Caco-2 (cell line): ENCODE results near the gene ZFHX3. TPM values are rescaled to one million over a fixed set of nuclear protein-coding genes. Genes with fewer than 3 reads are reported as not detected.

Source experiments
- BruUV-seq: library from RNA; stranded (reverse); fragments of 400-500 nt; replicated peaks from 2 replicates; lab custom pipeline; 2021; lab: Mats Ljungman, UMichigan
- CTCF ChIA-PET: fragments of 300-600 bp; sonication (Branson Sonifier 250); formaldehyde crosslinking; loops from one replicate; lab custom pipeline; 2022; ENCODE audit warnings: antibody characterized with exemption; lab: Charles Lee
- POLR2A ChIA-PET: fragments of 300-600 bp; sonication (Branson Sonifier 250); formaldehyde crosslinking; loops from one replicate; lab custom pipeline; 2022; ENCODE audit warnings: antibody characterized with exemption; lab: Charles Lee
- DNase-seq, 2 experiments: peaks; one replicate each; pipeline versions ENCODE4 v3.0.0 to v3.0.0-alpha.2; 2020 to 2022
- H3K27me3 ChIP-seq: replicated peaks from 2 replicates; pipeline ENCODE4 v1.6.0; 2011; ENCODE audit warnings: low read length; ENCODE audit not compliant: control insufficient read depth, insufficient read depth
- H3K36me3 ChIP-seq: 2 replicates; pipeline ENCODE4 v1.5.1; 2011; ENCODE audit warnings: low read length; ENCODE audit not compliant: control insufficient read depth, insufficient read depth
- H3K4me1 ChIP-seq: fragments of 250-450 bp; sonication (Bioruptor Pico); 2 replicates; pipeline ENCODE4 v1.5.1; 2020; ENCODE audit warnings: mild to moderate bottlenecking
- H3K4me3 ChIP-seq: 2 replicates; pipeline ENCODE4 v1.5.1; 2011; ENCODE audit warnings: low read depth, mild to moderate bottlenecking, control low read depth, low read length
- H3K9me3 ChIP-seq: fragments of 250-450 bp; sonication (Bioruptor Pico); 2 replicates; pipeline ENCODE4 v1.5.1; 2020; ENCODE audit warnings: mild to moderate bottlenecking, moderate library complexity
- H3K27ac Mint-ChIP-seq: one replicate; pipeline ENCODE4 v1.8.0; 2022; ENCODE audit warnings: mixed read lengths; ENCODE audit not compliant: unreplicated experiment
- H3K27me3 Mint-ChIP-seq: one replicate; pipeline ENCODE4 v1.8.0; 2022; ENCODE audit warnings: mixed read lengths; ENCODE audit not compliant: insufficient read depth, unreplicated experiment
- H3K36me3 Mint-ChIP-seq: one replicate; pipeline ENCODE4 v1.8.0; 2022; ENCODE audit warnings: mild to moderate bottlenecking, mixed read lengths; ENCODE audit not compliant: insufficient read depth, unreplicated experiment
- H3K4me1 Mint-ChIP-seq: one replicate; pipeline ENCODE4 v1.8.0; 2022; ENCODE audit warnings: low read depth, mixed read lengths; ENCODE audit not compliant: unreplicated experiment
- H3K4me3 Mint-ChIP-seq: one replicate; pipeline ENCODE4 v1.8.0; 2022; ENCODE audit warnings: mild to moderate bottlenecking, moderate library complexity, mixed read lengths; ENCODE audit not compliant: unreplicated experiment
- H3K9me3 Mint-ChIP-seq: one replicate; pipeline ENCODE4 v1.8.0; 2022; ENCODE audit warnings: mixed read lengths; ENCODE audit not compliant: unreplicated experiment
- CTCF ChIP-seq, 2 experiments: fragments of 200-600 bp in 1 of 2; IDR thresholded peaks; 1 replicate in 1 of 2; 2 replicates in 1 of 2; pipeline versions ENCODE4 v1.5.1 to v1.8.0; 2011 to 2022; ENCODE audit warnings: antibody characterized with exemption in 1 of 2, control low read depth in 1 of 2, inconsistent platforms in 1 of 2, low read depth in 1 of 2, low read length in 1 of 2, mild to moderate bottlenecking in 1 of 2, moderate library complexity in 1 of 2; ENCODE audit not compliant: insufficient read depth in 1 of 2, severe bottlenecking in 1 of 2, unreplicated experiment in 1 of 2
- intact Hi-C: fragments of 100-400 bp; cut with micrococcal nuclease; formaldehyde crosslinking; loops from one replicate; pipeline ENCODE4 v1.10.0; 2022; ENCODE audit not compliant: unreplicated experiment
- total RNA-seq: library from RNA; stranded (reverse); gene quantifications from 2 replicates; pipeline ENCODE4 v1.2.3, GENCODE V29; 2022

Gene ZFHX3
- total RNA-seq, 1 experiment from 2014 or later = 39.9 TPM

DNA sequence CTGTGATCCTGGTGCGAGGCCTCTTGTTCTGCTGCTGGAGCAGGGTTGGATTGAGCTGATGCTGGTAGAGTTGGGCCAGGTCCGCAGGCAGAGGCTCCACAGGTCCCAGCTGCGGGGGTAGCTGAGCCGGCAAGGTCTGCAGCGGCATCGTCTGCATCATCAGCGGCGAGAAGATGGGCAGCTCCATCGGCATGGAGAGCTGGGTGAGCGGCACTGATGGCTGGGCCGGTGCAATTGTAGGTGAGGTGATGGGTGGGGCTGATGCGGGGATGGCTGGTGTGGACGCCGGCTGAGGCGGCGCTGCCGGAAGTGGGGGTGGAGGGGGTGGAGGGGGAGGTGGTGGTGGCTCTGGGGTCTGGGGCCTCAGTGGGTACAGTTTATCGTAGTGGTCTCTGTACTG is 251.7 kb downstream of the ZFHX3 start:
- intact Hi-C loops = no loop called here
- H3K36me3 Mint-ChIP-seq = peaks cover 64% of the 10 kb centered on the region
- POLR2A ChIA-PET = no interaction called here
- no peak overlapping the region for H3K27ac Mint-ChIP-seq
- no peaks in the 10 kb centered on the region for H3K27me3 Mint-ChIP-seq
- Histone ChIP-seq H3K27me3 (no peaks in the 10 kb centered on the region), H3K36me3 (peaks cover 2% of the 10 kb centered on the region), H3K4me3 (no peak overlapping the region), H3K4me1 (no peaks in the 10 kb centered on the region), H3K9me3 (no peaks in the 10 kb centered on the region)
- TF ChIP-seq CTCF (IDR thresholded peaks at IDR 0.05; ENCODE audit: insufficient read depth in 1 of 2, low read depth in 1 of 2, low read length in 1 of 2, severe bottlenecking in 1 of 2, unreplicated experiment in 1 of 2) = no peak
- CTCF ChIA-PET = no interaction called here
- H3K4me1 Mint-ChIP-seq = no peaks in the 10 kb centered on the region
- no peak overlapping the region for H3K4me3 Mint-ChIP-seq
- BruUV-seq = no TSS peak
- DNase-seq = no peak
- no peaks in the 10 kb centered on the region for H3K9me3 Mint-ChIP-seq

GRCh38 chr16:72794986-72795385 is 252.9 kb downstream of the ZFHX3 start:
- no peaks in the 10 kb centered on the region for H3K27me3 ChIP-seq
- Mint-ChIP-seq H3K36me3 (peaks cover 59% of the 10 kb centered on the region), H3K4me3 (no peak overlapping the region), H3K27ac (no peak overlapping the region), H3K9me3 (no peaks in the 10 kb centered on the region), H3K4me1 (no peaks in the 10 kb centered on the region), H3K27me3 (no peaks in the 10 kb centered on the region)
- intact Hi-C loops = no loop called here
- no peak for DNase-seq
- H3K4me1 ChIP-seq = no peaks in the 10 kb centered on the region
- no peaks in the 10 kb centered on the region for H3K9me3 ChIP-seq
- POLR2A ChIA-PET = interaction anchor here (0.7 kb wide), 1 partner anchor 9 kb away, joined by 7 read pairs; no protein-coding TSS in a partner anchor
- H3K36me3 ChIP-seq = peaks cover 2% of the 10 kb centered on the region
- BruUV-seq = no TSS peak
- no peak overlapping the region for H3K4me3 ChIP-seq
- CTCF ChIA-PET = interaction anchor here (1.2 kb wide), 1 partner anchor 37 kb away, joined by 3 read pairs; no protein-coding TSS in a partner anchor
- TF ChIP-seq CTCF (IDR thresholded peaks at IDR 0.05; ENCODE audit: insufficient read depth in 1 of 2, low read depth in 1 of 2, low read length in 1 of 2, severe bottlenecking in 1 of 2, unreplicated experiment in 1 of 2) = no peak

DNA sequence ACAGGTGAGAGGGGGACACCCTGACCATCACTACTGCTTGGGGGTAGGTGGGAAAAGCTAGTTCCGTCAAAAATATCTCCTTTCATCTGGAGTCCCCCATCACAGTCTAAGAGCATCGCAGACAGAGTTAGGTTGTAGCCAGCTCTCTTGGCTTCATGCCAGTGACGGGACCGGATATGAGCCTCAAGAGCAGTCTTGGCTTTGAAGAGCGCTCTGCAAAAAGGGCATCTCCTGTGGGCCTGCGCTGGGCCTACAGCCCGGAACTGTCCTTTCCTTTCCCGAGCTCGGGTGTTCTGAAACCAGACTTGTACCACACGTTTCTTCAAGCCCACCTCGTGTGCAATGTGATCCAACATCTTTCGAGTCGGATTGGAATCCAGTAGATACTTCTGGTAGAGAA is 253.6 kb downstream of the ZFHX3 start:
- no peak overlapping the region for H3K27ac Mint-ChIP-seq
- H3K36me3 Mint-ChIP-seq = peaks cover 52% of the 10 kb centered on the region
- BruUV-seq = no TSS peak
- no peak overlapping the region for H3K4me3 Mint-ChIP-seq
- no peaks in the 10 kb centered on the region for H3K4me1 ChIP-seq
- no peaks in the 10 kb centered on the region for H3K27me3 ChIP-seq
- no peaks in the 10 kb centered on the region for H3K9me3 ChIP-seq
- no peak for TF ChIP-seq CTCF (IDR thresholded peaks at IDR 0.05; ENCODE audit: insufficient read depth in 1 of 2, low read depth in 1 of 2, low read length in 1 of 2, severe bottlenecking in 1 of 2, unreplicated experiment in 1 of 2)
- H3K36me3 ChIP-seq = peaks cover 6% of the 10 kb centered on the region
- POLR2A ChIA-PET = interaction anchor here (0.7 kb wide), 1 partner anchor 8 kb away, joined by 7 read pairs; no protein-coding TSS in a partner anchor
- no peak for DNase-seq
- no peak overlapping the region for H3K4me3 ChIP-seq
- H3K9me3 Mint-ChIP-seq = no peaks in the 10 kb centered on the region
- intact Hi-C loops = no loop called here
- H3K27me3 Mint-ChIP-seq = no peaks in the 10 kb centered on the region
- H3K4me1 Mint-ChIP-seq = no peaks in the 10 kb centered on the region
- CTCF ChIA-PET = interaction anchor here (0.5 to 1.2 kb wide), 2 partner anchors 38 to 1085 kb away, joined by 3 to 4 read pairs; no protein-coding TSS in a partner anchor
